Duodenal mucosa (tissue), 2 donors: Measurements from ENCODE around the gene CCT2.

ENCODE experiments used
- H3K27ac ChIP-seq: one replicate; pipeline ENCODE4 v1.7.0; 2013; ENCODE audit warnings: low read depth, low read length
- H3K27me3 ChIP-seq, 2 donors: one replicate each; pipeline ENCODE4 v1.7.0; 2013; ENCODE audit warnings: low read length in 2 of 2, control low read depth in 1 of 2; ENCODE audit not compliant: insufficient read depth in 2 of 2, control insufficient read depth in 1 of 2
- H3K36me3 ChIP-seq, 2 donors: one replicate each; pipeline ENCODE4 v1.7.0; 2013; ENCODE audit warnings: low read length in 2 of 2, control low read depth in 1 of 2; ENCODE audit not compliant: insufficient read depth in 2 of 2, control insufficient read depth in 1 of 2
- H3K4me1 ChIP-seq, 2 donors: one replicate each; pipeline ENCODE4 v1.7.0; 2013; ENCODE audit warnings: low read length in 2 of 2, control low read depth in 1 of 2; ENCODE audit not compliant: insufficient read depth in 2 of 2, control insufficient read depth in 1 of 2
- H3K4me3 ChIP-seq, 2 donors: one replicate each; pipeline ENCODE4 v1.7.0; 2013; ENCODE audit warnings: low read length in 2 of 2, low read depth in 1 of 2
- H3K9ac ChIP-seq, 2 donors: one replicate each; pipeline ENCODE4 v1.7.0; 2013; ENCODE audit warnings: low read length in 2 of 2, low read depth in 1 of 2
- H3K9me3 ChIP-seq, 2 donors: one replicate each; pipeline ENCODE4 v1.7.0; 2013; ENCODE audit warnings: low read length in 2 of 2, control low read depth in 1 of 2; ENCODE audit not compliant: control insufficient read depth in 1 of 2

Gene CCT2

GRCh38 chr12:69630191-69630590 lies 44.9 kb downstream of the CCT2 start:
- Histone ChIP-seq H3K27ac (no peak overlapping the region), H3K27me3 (no peaks in the 10 kb centered on the region), H3K9me3 (no peaks in the 10 kb centered on the region), H3K9ac (no peak overlapping the region), H3K4me3 (no peak overlapping the region), H3K36me3 (no peaks in the 10 kb centered on the region), H3K4me1 (no peaks in the 10 kb centered on the region)

GRCh38 chr12:69633061-69633460 lies 47.8 kb downstream of the CCT2 start:
- no peak overlapping the region for H3K4me3 ChIP-seq
- no peaks in the 10 kb centered on the region for H3K36me3 ChIP-seq
- no peak overlapping the region for H3K27ac ChIP-seq
- no peaks in the 10 kb centered on the region for H3K9me3 ChIP-seq
- no peaks in the 10 kb centered on the region for H3K4me1 ChIP-seq
- no peaks in the 10 kb centered on the region for H3K27me3 ChIP-seq
- H3K9ac ChIP-seq, result no peak overlapping the region

DNA sequence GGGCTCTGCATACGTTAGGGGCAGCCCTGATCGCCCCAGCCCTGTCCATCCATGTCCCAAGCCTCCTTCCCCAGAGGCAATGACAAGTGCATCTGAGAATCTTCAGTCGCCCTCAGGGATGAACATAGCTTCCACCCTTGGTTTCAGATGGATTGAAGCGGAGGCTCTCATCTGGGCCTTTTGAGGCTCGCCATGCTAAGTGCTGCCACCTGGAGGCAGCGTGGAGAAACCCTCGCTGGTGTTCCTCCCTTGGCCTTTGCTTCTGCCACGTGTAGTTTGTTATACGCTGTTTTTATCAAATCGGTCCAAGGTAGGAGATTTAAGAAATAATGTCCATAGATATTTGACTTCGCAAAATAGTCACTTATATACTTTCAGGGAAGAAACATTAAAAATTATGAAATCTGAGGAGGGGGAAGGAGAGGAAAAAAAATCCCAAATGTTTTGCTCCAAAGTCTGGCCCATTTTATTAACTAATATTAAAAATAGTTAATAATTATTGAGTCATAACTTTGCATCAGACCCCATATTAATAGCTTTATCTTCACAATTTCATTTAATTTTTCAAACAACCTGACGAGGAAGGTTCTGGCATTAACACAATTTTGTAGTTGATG lies 54.2 kb downstream of the CCT2 start:
- H3K9ac ChIP-seq, result no peak overlapping the region
- H3K36me3 ChIP-seq, result no peaks in the 10 kb centered on the region
- no peak overlapping the region for H3K4me3 ChIP-seq
- no peaks in the 10 kb centered on the region for H3K9me3 ChIP-seq
- H3K27ac ChIP-seq, result no peak overlapping the region
- no peaks in the 10 kb centered on the region for H3K4me1 ChIP-seq
- no peaks in the 10 kb centered on the region for H3K27me3 ChIP-seq

DNA sequence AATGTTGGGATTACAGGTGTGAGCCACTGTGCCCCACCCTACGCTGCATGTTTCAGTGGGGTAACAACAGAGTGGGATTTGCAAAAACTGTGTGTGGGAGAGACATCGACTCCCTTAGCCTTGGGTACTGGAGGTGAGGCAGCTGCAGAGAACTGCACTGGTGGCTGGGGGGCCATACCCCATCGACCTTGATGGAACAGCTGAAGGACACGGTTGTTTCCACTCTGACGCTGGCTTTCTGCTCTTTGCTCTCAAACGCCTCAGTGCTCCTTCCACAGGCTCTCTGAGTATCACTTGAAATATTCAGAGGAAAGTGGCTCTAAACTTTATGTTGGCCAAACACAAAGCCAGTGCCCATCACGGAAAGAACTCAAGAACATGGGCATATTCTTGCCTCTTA lies 56.3 kb downstream of the CCT2 start:
- no peaks in the 10 kb centered on the region for H3K9me3 ChIP-seq
- H3K4me3 ChIP-seq, result no peak overlapping the region
- H3K4me1 ChIP-seq, result no peaks in the 10 kb centered on the region
- no peaks in the 10 kb centered on the region for H3K27me3 ChIP-seq
- no peak overlapping the region for H3K9ac ChIP-seq
- no peak overlapping the region for H3K27ac ChIP-seq
- no peaks in the 10 kb centered on the region for H3K36me3 ChIP-seq

DNA sequence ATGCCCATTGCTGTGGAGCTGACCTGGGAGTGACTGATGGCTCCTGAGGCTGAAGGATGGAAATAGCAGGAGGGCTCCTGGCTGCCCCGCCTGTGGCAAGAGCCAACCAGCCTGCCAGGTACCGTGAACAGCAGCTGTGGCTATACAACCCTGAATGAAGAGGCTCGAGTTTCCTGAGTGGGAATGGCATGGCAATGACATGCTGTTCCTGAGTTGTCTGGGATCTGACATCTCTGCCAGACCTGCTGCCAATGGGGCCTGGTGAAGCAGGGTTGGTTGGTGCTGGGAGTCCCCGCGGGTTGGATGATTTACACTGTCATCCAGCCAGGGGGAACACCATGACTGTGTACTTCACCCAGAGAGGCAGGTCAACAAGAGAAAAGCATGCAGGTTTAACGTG lies 57.3 kb downstream of the CCT2 start:
- no peaks in the 10 kb centered on the region for H3K27me3 ChIP-seq
- no peaks in the 10 kb centered on the region for H3K36me3 ChIP-seq
- no peak overlapping the region for H3K4me3 ChIP-seq
- no peak overlapping the region for H3K9ac ChIP-seq
- H3K9me3 ChIP-seq, result no peaks in the 10 kb centered on the region
- no peaks in the 10 kb centered on the region for H3K4me1 ChIP-seq
- H3K27ac ChIP-seq, result no peak overlapping the region

- H3K36me3 ChIP-seq, result no peaks in the 10 kb centered on the region
- no peaks in the 10 kb centered on the region for H3K27me3 ChIP-seq
- H3K4me1 ChIP-seq, result no peaks in the 10 kb centered on the region
- H3K27ac ChIP-seq, result no peak overlapping the region
- H3K4me3 ChIP-seq, result no peak overlapping the region
- H3K9ac ChIP-seq, result no peak overlapping the region
- H3K9me3 ChIP-seq, result no peaks in the 10 kb centered on the region
Measured at GRCh38 chr12:69644511-69644910, 59.3 kb downstream of the CCT2 start.

DNA sequence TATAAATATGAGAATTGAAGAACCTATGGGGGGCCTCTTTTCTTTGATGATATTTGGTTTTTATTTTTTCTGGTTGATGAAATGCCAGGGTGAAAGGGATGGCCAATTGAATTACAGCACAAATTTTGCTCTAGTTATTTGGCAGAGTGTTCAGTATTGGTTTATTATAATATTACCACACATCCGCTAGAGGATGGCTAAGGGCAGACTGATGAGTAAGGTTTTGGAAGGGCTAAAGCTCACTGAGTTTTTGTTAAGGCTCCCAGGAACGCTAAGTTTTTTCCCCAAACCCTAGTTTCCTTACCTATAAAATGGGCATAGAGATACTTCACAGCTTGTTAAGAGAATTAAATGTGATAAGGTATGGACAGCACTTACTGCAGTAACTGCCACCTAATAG lies 59.8 kb downstream of the CCT2 start:
- no peaks in the 10 kb centered on the region for H3K27me3 ChIP-seq
- H3K4me1 ChIP-seq, result no peaks in the 10 kb centered on the region
- H3K27ac ChIP-seq, result no peak overlapping the region
- no peak overlapping the region for H3K4me3 ChIP-seq
- H3K9ac ChIP-seq, result no peak overlapping the region
- no peaks in the 10 kb centered on the region for H3K9me3 ChIP-seq
- H3K36me3 ChIP-seq, result no peaks in the 10 kb centered on the region

DNA sequence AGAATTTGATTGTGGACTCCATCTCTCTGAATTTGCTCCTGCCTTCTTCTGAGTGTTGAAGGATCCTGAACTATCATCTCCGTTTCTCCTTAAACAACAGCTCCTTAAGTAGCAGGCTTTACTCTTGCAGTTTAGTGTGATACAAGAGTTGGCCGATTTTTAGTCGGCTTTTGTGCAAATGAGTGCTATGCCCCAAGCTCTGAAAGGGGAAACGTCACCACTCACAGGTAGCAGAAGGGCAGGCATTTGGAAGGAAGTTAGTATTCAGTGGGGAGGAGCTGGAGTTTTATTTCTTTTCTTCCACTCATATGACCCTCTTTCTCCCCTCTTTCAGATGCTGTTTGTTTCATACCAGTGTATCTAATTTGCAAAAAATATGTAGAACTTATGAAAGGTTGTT lies 61.9 kb downstream of the CCT2 start:
- Histone ChIP-seq H3K9ac (no peak overlapping the region), H3K4me1 (no peaks in the 10 kb centered on the region), H3K27me3 (no peaks in the 10 kb centered on the region), H3K4me3 (no peak overlapping the region), H3K9me3 (no peaks in the 10 kb centered on the region), H3K36me3 (no peaks in the 10 kb centered on the region), H3K27ac (no peak overlapping the region)

DNA sequence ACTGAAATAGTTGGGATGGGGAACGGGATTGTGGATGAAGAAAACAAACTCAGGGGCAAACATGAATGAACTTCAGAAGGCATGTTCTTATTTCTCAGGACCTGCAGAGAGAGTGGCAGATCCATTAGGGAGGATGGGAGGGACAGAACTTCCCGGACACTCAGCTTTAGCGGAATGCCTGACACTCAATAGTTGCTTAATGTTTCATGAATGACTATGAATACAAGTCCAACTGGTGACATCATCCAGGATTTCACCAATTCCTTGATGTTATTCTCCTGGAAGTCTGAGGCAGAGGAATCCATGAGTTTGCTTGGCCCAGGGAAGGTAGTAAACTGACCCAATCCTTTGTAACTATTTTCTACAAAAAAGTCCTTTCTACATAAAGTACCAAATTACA lies 63.2 kb downstream of the CCT2 start:
- H3K27me3 ChIP-seq, result no peaks in the 10 kb centered on the region
- no peak overlapping the region for H3K27ac ChIP-seq
- H3K9me3 ChIP-seq, result no peaks in the 10 kb centered on the region
- H3K4me3 ChIP-seq, result no peak overlapping the region
- H3K36me3 ChIP-seq, result no peaks in the 10 kb centered on the region
- no peak overlapping the region for H3K9ac ChIP-seq
- H3K4me1 ChIP-seq, result no peaks in the 10 kb centered on the region

- no peak overlapping the region for H3K4me3 ChIP-seq
- no peaks in the 10 kb centered on the region for H3K27me3 ChIP-seq
- no peaks in the 10 kb centered on the region for H3K36me3 ChIP-seq
Measured at GRCh38 chr12:69649529-69649928, 64.3 kb downstream of the CCT2 start.

More at GRCh38 chr12:69649529-69649928, 64.3 kb downstream of the CCT2 start:
- Histone ChIP-seq H3K9ac (no peak overlapping the region), H3K27ac (no peak overlapping the region), H3K9me3 (no peaks in the 10 kb centered on the region), H3K4me1 (no peaks in the 10 kb centered on the region)
